NB4 (cell line): ENCODE measurements around the gene STK10.
A peak's percentile ranks its signal among the peaks of the same experiment; 100 is the strongest.

Experiments used
- DNase-seq: peaks from one replicate; pipeline ENCODE4 v3.0.0; 2010; ENCODE audit warnings: low read depth
- H3K4me3 ChIP-seq: one replicate; pipeline ENCODE4 v1.5.1; 2011; ENCODE audit warnings: mild to moderate bottlenecking, low read depth, low read length, moderate library complexity
- CTCF ChIP-seq: IDR thresholded peaks from one replicate; pipeline ENCODE4 v1.5.1; 2012; ENCODE audit warnings: low read depth, low read length
- MAX ChIP-seq: IDR thresholded peaks from 2 replicates; pipeline ENCODE4 v1.6.1; 2011; ENCODE audit warnings: low read depth, low read length
- MYC ChIP-seq: IDR thresholded peaks from 2 replicates; pipeline ENCODE4 v1.6.1; 2011; ENCODE audit warnings: low read depth, low read length
- POLR2A ChIP-seq: IDR thresholded peaks from 2 replicates; pipeline ENCODE4 v1.6.1; 2011; ENCODE audit warnings: mild to moderate bottlenecking; ENCODE audit not compliant: insufficient read length; ENCODE audit errors: extremely low read depth

Gene STK10

GRCh38 chr5:172224996-172225395, 37.0 kb upstream of the STK10 start:
- DNase-seq = no peak
- no peak for TF ChIP-seq MAX
- TF ChIP-seq MYC = no peak
- no peak for TF ChIP-seq CTCF
- TF ChIP-seq POLR2A = no peak
- H3K4me3 ChIP-seq = no peak overlapping the region

GRCh38 chr5:172223901-172224873, 36.2 kb upstream of the STK10 start:
- DNase-seq = peak; percentile 6
- no peak overlapping the region for H3K4me3 ChIP-seq
- TF ChIP-seq MYC = no peak
- TF ChIP-seq CTCF = no peak
- no peak for TF ChIP-seq POLR2A
- no peak for TF ChIP-seq MAX

GRCh38 chr5:172219296-172219695, 31.3 kb upstream of the STK10 start:
- no peak overlapping the region for H3K4me3 ChIP-seq
- no peak for TF ChIP-seq POLR2A
- TF ChIP-seq CTCF = no peak
- no peak for DNase-seq

GRCh38 chr5:172216345-172216744, 28.3 kb upstream of the STK10 start:
- DNase-seq = no peak
- no peak overlapping the region for H3K4me3 ChIP-seq
- TF ChIP-seq POLR2A (no peak), CTCF (no peak), MYC (no peak), MAX (no peak)

- TF ChIP-seq CTCF (no peak), MYC (no peak), POLR2A (no peak), MAX (no peak)
- DNase-seq = no peak
- no peak overlapping the region for H3K4me3 ChIP-seq
Observed at GRCh38 chr5:172213126-172213525, 25.1 kb upstream of the STK10 start.
